ENCODE results near the gene OXNAD1. TPM values are rescaled to one million over a fixed set of nuclear protein-coding genes. Genes with fewer than 3 reads are reported as not detected.

OXNAD1 gene
- total and polyA plus RNA-seq, 2 of the 13 experiments (the other 11 are each of a cell fraction or from before 2014, with no cell fraction given): 9.9 to 18.8 TPM

DNA sequence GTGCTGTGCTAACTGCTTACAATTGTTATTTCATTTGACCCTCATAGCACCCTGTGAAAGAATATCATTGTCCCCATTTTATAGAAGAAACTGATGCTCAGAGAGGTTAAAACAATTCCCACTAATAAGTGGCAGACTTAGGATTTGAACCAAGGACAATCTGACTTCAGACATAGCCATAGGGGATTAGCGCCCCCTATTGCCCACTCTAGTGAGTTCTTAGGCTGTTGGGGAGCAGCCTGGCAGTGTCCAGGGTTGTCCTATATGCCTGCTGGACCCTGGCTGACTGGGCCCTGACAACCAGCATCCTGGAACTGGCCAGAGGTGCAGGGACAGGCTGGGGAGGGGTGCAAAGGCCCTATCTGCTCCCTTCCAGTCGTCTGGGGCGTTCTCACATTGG is 15.7 kb upstream of the OXNAD1 start:
- BruUV-seq (replicated peaks): no TSS peak
- intact Hi-C loops (cut with micrococcal nuclease; ENCODE audit: unreplicated experiment) (loop anchor here (5.0 to 10.0 kb wide), 3 partner anchors 187 to 645 kb away; partner anchors contain the start of genes BTD and HACL1), in situ Hi-C loops (cut with HindIII; ENCODE audit: extremely low pct_ligation_motif_present, low pct_unique_long_range_greater_than_20kb) (loop anchor here (5.0 to 25.0 kb wide), 2 partner anchors 202 to 612 kb away; no protein-coding TSS in a partner anchor)

DNA sequence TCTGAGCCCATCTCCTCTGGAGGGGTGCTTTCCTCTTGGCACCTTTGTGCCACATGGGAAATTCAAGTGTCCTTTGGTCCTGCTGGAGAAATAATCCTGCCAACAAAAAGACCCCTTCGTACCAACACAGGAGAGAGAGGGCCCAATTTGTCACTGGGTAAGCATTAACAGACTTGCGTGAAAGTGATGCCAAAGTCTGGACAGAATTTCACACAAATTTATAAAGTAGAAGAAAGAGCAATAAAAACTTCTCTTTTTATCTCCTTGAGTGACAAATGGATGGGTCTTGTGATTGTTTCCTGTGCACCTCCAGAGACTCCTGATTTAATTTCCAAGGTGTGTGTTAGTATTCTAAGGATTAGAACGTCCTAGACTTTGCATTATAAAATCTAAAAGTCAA is 15.1 kb upstream of the OXNAD1 start:
- ATAC-seq: no peak
- no peak overlapping the region for H3K4me2 ChIP-seq (ENCODE audit: low read depth, low read length)
- WGBS (ENCODE audit: low lambda C conversion rate): 65% methylated on average over 3 of the region's 3 CpGs

More for the DNA sequence above, 15.7 kb upstream of the OXNAD1 start:
- 20% methylated on average over 2 of the region's 3 CpGs for WGBS (ENCODE audit: low lambda C conversion rate)
- CTCF ChIA-PET (ENCODE audit: low intra/inter-chr PET ratio, low total read pairs): interaction anchor here (1.2 kb wide), 1 partner anchor 19 kb away, joined by 3 read pairs; no protein-coding TSS in a partner anchor
- TF ChIP-seq STAG1 (CRISPR knock-in tag; IDR thresholded peaks at IDR 0.05) (peak; percentile 40), EZH2 (conservative IDR thresholded peaks at IDR 0.05; ENCODE audit: low read depth, low read length) (no peak)
- TF ChIP-seq, protein P1, sequence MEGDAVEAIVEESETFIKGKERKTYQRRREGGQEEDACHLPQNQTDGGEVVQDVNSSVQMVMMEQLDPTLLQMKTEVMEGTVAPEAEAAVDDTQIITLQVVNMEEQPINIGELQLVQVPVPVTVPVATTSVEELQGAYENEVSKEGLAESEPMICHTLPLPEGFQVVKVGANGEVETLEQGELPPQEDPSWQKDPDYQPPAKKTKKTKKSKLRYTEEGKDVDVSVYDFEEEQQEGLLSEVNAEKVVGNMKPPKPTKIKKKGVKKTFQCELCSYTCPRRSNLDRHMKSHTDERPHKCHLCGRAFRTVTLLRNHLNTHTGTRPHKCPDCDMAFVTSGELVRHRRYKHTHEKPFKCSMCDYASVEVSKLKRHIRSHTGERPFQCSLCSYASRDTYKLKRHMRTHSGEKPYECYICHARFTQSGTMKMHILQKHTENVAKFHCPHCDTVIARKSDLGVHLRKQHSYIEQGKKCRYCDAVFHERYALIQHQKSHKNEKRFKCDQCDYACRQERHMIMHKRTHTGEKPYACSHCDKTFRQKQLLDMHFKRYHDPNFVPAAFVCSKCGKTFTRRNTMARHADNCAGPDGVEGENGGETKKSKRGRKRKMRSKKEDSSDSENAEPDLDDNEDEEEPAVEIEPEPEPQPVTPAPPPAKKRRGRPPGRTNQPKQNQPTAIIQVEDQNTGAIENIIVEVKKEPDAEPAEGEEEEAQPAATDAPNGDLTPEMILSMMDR (CRISPR knock-in tag; IDR thresholded peaks at IDR 0.05): peak; percentile 54
- Histone ChIP-seq H2AFZ (ENCODE audit: low read length) (no peak overlapping the region), H3K4me2 (ENCODE audit: low read depth, low read length) (no peak overlapping the region), H3K4me3 (replicated peaks in 1 of 3; ENCODE audit: insufficient read depth in 1 of 3, low read depth in 2 of 3, low read length in 3 of 3) (no peak overlapping the region), H3K4me1 (ENCODE audit: insufficient read depth, low read length) (peaks cover 54% of the 10 kb centered on the region), H4K20me1 (ENCODE audit: insufficient read depth, low read length) (no peaks in the 10 kb centered on the region), H3K27me3 (ENCODE audit: control insufficient read depth in 1 of 2, insufficient read depth in 2 of 2, low read length in 2 of 2) (no peaks in the 10 kb centered on the region; a peak in 1 of 5 replicates), H3K36me3 (replicated peaks in 1 of 2; ENCODE audit: control insufficient read depth in 1 of 2, insufficient read depth in 2 of 2, low read length in 2 of 2) (no peaks in the 10 kb centered on the region), H3K79me2 (ENCODE audit: insufficient read depth, low read length) (no peaks in the 10 kb centered on the region), H3K9ac (ENCODE audit: insufficient read depth, low read depth, low read length) (no peak overlapping the region), H3K9me3 (ENCODE audit: low read length) (no peaks in the 10 kb centered on the region), H3K27ac (ENCODE audit: extremely low read length, insufficient read depth, low read length) (no peak overlapping the region)
- FAIRE-seq (no peak), ATAC-seq (peak; percentile 50), DNase-seq (ENCODE audit: low spot score) (no peak)
- POLR2A ChIA-PET: no interaction called here

More for the DNA sequence above, 15.1 kb upstream of the OXNAD1 start:
- H3K4me3 ChIP-seq (replicated peaks in 1 of 3; ENCODE audit: insufficient read depth in 1 of 3, low read depth in 2 of 3, low read length in 3 of 3): no peak overlapping the region
- H4K20me1 ChIP-seq (ENCODE audit: insufficient read depth, low read length): no peaks in the 10 kb centered on the region
- DNase-seq (ENCODE audit: low spot score) (no peak), FAIRE-seq (no peak)
- ChIA-PET POLR2A (no interaction called here), CTCF (ENCODE audit: low intra/inter-chr PET ratio, low total read pairs) (no interaction called here)
- H3K4me1 ChIP-seq (ENCODE audit: insufficient read depth, low read length): peaks cover 58% of the 10 kb centered on the region
- H3K27me3 ChIP-seq (ENCODE audit: control insufficient read depth in 1 of 2, insufficient read depth in 2 of 2, low read length in 2 of 2): no peaks in the 10 kb centered on the region; a peak in 1 of 5 replicates
- H3K9ac ChIP-seq (ENCODE audit: insufficient read depth, low read depth, low read length): no peak overlapping the region
- no peaks in the 10 kb centered on the region for H3K79me2 ChIP-seq (ENCODE audit: insufficient read depth, low read length)
- in situ Hi-C loops (cut with HindIII; ENCODE audit: extremely low pct_ligation_motif_present, low pct_unique_long_range_greater_than_20kb) (loop anchor here (5.0 to 25.0 kb wide), 2 partner anchors 203 to 613 kb away; no protein-coding TSS in a partner anchor), intact Hi-C loops (cut with micrococcal nuclease; ENCODE audit: unreplicated experiment) (loop anchor here (5.0 to 10.0 kb wide), 3 partner anchors 188 to 645 kb away; partner anchors contain the start of genes BTD and HACL1)
- H3K27ac ChIP-seq (ENCODE audit: extremely low read length, insufficient read depth, low read length): no peak overlapping the region
- H3K9me3 ChIP-seq (ENCODE audit: low read length): no peaks in the 10 kb centered on the region
- H2AFZ ChIP-seq (ENCODE audit: low read length): no peak overlapping the region
- BruUV-seq (replicated peaks): no TSS peak
- TF ChIP-seq ZNF556 (CRISPR knock-in tag; IDR thresholded peaks at IDR 0.05; ENCODE audit: borderline replicate concordance) (no peak), PITX1 (CRISPR knock-in tag; IDR thresholded peaks at IDR 0.05) (no peak), BRCA1 (CRISPR knock-in tag; IDR thresholded peaks at IDR 0.05) (no peak), ZNF354B (CRISPR knock-in tag; IDR thresholded peaks at IDR 0.05) (no peak)
- TF ChIP-seq, protein P2, sequence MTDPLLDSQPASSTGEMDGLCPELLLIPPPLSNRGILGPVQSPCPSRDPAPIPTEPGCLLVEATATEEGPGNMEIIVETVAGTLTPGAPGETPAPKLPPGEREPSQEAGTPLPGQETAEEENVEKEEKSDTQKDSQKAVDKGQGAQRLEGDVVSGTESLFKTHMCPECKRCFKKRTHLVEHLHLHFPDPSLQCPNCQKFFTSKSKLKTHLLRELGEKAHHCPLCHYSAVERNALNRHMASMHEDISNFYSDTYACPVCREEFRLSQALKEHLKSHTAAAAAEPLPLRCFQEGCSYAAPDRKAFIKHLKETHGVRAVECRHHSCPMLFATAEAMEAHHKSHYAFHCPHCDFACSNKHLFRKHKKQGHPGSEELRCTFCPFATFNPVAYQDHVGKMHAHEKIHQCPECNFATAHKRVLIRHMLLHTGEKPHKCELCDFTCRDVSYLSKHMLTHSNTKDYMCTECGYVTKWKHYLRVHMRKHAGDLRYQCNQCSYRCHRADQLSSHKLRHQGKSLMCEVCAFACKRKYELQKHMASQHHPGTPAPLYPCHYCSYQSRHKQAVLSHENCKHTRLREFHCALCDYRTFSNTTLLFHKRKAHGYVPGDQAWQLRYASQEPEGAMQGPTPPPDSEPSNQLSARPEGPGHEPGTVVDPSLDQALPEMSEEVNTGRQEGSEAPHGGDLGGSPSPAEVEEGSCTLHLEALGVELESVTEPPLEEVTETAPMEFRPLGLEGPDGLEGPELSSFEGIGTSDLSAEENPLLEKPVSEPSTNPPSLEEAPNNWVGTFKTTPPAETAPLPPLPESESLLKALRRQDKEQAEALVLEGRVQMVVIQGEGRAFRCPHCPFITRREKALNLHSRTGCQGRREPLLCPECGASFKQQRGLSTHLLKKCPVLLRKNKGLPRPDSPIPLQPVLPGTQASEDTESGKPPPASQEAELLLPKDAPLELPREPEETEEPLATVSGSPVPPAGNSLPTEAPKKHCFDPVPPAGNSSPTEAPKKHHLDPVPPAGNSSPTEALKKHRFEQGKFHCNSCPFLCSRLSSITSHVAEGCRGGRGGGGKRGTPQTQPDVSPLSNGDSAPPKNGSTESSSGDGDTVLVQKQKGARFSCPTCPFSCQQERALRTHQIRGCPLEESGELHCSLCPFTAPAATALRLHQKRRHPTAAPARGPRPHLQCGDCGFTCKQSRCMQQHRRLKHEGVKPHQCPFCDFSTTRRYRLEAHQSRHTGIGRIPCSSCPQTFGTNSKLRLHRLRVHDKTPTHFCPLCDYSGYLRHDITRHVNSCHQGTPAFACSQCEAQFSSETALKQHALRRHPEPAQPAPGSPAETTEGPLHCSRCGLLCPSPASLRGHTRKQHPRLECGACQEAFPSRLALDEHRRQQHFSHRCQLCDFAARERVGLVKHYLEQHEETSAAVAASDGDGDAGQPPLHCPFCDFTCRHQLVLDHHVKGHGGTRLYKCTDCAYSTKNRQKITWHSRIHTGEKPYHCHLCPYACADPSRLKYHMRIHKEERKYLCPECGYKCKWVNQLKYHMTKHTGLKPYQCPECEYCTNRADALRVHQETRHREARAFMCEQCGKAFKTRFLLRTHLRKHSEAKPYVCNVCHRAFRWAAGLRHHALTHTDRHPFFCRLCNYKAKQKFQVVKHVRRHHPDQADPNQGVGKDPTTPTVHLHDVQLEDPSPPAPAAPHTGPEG (CRISPR knock-in tag; IDR thresholded peaks at IDR 0.05): no peak
- H3K36me3 ChIP-seq (replicated peaks in 1 of 2; ENCODE audit: control insufficient read depth in 1 of 2, insufficient read depth in 2 of 2, low read length in 2 of 2): no peaks in the 10 kb centered on the region

Data from HepG2 (cell line).